ENCODE data around the gene USF2. TPM values are rescaled to one million over a fixed set of nuclear protein-coding genes. Genes with fewer than 3 reads are reported as not detected.
A peak's percentile ranks its signal among the peaks of the same experiment; 100 is the strongest.

Gene USF2
- total and polyA plus RNA-seq, 10 of the 15 experiments (the other 5 are each of a cell fraction or from before 2014, with no cell fraction given): 0.56 to 157 (median 65.5) TPM

- TF ChIP-seq NFIC (IDR thresholded peaks at IDR 0.05; ENCODE audit: low read depth, low read length) (no peak), RUNX3 (IDR thresholded peaks at IDR 0.05; ENCODE audit: low read length) (peak; percentile 23), BCL11A (IDR thresholded peaks at IDR 0.05; ENCODE audit: low read depth, low read length) (no peak), ZNF24 (IDR thresholded peaks at IDR 0.05) (no peak), POLR2AphosphoS2 (IDR thresholded peaks at IDR 0.05; ENCODE audit: low read depth, low read length) (peak; percentile 89; the same call in 1 of the 2 replicates), PAX5 (IDR thresholded peaks at IDR 0.05; ENCODE audit: borderline replicate concordance, low read depth, low read length) (no peak), YY1 (IDR thresholded peaks at IDR 0.05; ENCODE audit: low read depth, low read length) (peak; percentile 90), SIN3A (IDR thresholded peaks at IDR 0.05; ENCODE audit: low read depth, low read length) (peak; percentile 48; the same call in 1 of the 2 replicates), ZZZ3 (IDR thresholded peaks at IDR 0.05; ENCODE audit: control insufficient read depth, insufficient read length, low read depth) (no peak), ZNF384 (IDR thresholded peaks at IDR 0.05; ENCODE audit: borderline replicate concordance, low read depth, low read length) (no peak), JUNB (IDR thresholded peaks at IDR 0.05) (no peak), MYC (IDR thresholded peaks at IDR 0.05; ENCODE audit: insufficient read depth, insufficient read length, insufficient replicate concordance, low read length, severe bottlenecking) (no peak), SIX5 (IDR thresholded peaks at IDR 0.05; ENCODE audit: low read depth, low read length, severe bottlenecking) (no peak), FOXM1 (IDR thresholded peaks at IDR 0.05; ENCODE audit: low read depth, low read length) (no peak; the same call in 1 of the 2 replicates), CBX3 (IDR thresholded peaks at IDR 0.05; ENCODE audit: borderline replicate concordance, low read depth) (no peak), MTA3 (IDR thresholded peaks at IDR 0.05; ENCODE audit: borderline replicate concordance, low read length) (no peak), ZSCAN29 (IDR thresholded peaks at IDR 0.05) (no peak), TBL1XR1 (IDR thresholded peaks at IDR 0.05; ENCODE audit: low read depth, low read length) (0 out of 2 replicates have a peak, but pooled peaks have one; percentile 11)
- TF ChIP-seq, protein P1, sequence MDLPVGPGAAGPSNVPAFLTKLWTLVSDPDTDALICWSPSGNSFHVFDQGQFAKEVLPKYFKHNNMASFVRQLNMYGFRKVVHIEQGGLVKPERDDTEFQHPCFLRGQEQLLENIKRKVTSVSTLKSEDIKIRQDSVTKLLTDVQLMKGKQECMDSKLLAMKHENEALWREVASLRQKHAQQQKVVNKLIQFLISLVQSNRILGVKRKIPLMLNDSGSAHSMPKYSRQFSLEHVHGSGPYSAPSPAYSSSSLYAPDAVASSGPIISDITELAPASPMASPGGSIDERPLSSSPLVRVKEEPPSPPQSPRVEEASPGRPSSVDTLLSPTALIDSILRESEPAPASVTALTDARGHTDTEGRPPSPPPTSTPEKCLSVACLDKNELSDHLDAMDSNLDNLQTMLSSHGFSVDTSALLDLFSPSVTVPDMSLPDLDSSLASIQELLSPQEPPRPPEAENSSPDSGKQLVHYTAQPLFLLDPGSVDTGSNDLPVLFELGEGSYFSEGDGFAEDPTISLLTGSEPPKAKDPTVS (IDR thresholded peaks at IDR 0.05; ENCODE audit: low read depth, low read length): no peak
- TF ChIP-seq, protein P2, sequence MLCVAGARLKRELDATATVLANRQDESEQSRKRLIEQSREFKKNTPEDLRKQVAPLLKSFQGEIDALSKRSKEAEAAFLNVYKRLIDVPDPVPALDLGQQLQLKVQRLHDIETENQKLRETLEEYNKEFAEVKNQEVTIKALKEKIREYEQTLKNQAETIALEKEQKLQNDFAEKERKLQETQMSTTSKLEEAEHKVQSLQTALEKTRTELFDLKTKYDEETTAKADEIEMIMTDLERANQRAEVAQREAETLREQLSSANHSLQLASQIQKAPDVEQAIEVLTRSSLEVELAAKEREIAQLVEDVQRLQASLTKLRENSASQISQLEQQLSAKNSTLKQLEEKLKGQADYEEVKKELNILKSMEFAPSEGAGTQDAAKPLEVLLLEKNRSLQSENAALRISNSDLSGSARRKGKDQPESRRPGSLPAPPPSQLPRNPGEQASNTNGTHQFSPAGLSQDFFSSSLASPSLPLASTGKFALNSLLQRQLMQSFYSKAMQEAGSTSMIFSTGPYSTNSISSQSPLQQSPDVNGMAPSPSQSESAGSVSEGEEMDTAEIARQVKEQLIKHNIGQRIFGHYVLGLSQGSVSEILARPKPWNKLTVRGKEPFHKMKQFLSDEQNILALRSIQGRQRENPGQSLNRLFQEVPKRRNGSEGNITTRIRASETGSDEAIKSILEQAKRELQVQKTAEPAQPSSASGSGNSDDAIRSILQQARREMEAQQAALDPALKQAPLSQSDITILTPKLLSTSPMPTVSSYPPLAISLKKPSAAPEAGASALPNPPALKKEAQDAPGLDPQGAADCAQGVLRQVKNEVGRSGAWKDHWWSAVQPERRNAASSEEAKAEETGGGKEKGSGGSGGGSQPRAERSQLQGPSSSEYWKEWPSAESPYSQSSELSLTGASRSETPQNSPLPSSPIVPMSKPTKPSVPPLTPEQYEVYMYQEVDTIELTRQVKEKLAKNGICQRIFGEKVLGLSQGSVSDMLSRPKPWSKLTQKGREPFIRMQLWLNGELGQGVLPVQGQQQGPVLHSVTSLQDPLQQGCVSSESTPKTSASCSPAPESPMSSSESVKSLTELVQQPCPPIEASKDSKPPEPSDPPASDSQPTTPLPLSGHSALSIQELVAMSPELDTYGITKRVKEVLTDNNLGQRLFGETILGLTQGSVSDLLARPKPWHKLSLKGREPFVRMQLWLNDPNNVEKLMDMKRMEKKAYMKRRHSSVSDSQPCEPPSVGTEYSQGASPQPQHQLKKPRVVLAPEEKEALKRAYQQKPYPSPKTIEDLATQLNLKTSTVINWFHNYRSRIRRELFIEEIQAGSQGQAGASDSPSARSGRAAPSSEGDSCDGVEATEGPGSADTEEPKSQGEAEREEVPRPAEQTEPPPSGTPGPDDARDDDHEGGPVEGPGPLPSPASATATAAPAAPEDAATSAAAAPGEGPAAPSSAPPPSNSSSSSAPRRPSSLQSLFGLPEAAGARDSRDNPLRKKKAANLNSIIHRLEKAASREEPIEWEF (IDR thresholded peaks at IDR 0.05; ENCODE audit: insufficient replicate concordance, low read depth, low read length): no peak
- TF ChIP-seq, protein P3, sequence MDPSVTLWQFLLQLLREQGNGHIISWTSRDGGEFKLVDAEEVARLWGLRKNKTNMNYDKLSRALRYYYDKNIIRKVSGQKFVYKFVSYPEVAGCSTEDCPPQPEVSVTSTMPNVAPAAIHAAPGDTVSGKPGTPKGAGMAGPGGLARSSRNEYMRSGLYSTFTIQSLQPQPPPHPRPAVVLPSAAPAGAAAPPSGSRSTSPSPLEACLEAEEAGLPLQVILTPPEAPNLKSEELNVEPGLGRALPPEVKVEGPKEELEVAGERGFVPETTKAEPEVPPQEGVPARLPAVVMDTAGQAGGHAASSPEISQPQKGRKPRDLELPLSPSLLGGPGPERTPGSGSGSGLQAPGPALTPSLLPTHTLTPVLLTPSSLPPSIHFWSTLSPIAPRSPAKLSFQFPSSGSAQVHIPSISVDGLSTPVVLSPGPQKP (IDR thresholded peaks at IDR 0.05; ENCODE audit: low read depth, low read length): peak; percentile 73; the same call in 1 of the 2 replicates
- TF ChIP-seq, protein P4, sequence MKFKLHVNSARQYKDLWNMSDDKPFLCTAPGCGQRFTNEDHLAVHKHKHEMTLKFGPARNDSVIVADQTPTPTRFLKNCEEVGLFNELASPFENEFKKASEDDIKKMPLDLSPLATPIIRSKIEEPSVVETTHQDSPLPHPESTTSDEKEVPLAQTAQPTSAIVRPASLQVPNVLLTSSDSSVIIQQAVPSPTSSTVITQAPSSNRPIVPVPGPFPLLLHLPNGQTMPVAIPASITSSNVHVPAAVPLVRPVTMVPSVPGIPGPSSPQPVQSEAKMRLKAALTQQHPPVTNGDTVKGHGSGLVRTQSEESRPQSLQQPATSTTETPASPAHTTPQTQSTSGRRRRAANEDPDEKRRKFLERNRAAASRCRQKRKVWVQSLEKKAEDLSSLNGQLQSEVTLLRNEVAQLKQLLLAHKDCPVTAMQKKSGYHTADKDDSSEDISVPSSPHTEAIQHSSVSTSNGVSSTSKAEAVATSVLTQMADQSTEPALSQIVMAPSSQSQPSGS (IDR thresholded peaks at IDR 0.05; ENCODE audit: low read length): no peak
Observed at GRCh38 chr19:35248310-35249145, 20.2 kb upstream of the USF2 start, which contains the start of gene LSR (continued).
